ENCODE data around the gene STARD8.
"Not testable (repeated sequence)": the region's sequence is repeated elsewhere in the genome, so short reads cannot be mapped to it uniquely, and the experiment has no call there.

STARD8 gene

DNA sequence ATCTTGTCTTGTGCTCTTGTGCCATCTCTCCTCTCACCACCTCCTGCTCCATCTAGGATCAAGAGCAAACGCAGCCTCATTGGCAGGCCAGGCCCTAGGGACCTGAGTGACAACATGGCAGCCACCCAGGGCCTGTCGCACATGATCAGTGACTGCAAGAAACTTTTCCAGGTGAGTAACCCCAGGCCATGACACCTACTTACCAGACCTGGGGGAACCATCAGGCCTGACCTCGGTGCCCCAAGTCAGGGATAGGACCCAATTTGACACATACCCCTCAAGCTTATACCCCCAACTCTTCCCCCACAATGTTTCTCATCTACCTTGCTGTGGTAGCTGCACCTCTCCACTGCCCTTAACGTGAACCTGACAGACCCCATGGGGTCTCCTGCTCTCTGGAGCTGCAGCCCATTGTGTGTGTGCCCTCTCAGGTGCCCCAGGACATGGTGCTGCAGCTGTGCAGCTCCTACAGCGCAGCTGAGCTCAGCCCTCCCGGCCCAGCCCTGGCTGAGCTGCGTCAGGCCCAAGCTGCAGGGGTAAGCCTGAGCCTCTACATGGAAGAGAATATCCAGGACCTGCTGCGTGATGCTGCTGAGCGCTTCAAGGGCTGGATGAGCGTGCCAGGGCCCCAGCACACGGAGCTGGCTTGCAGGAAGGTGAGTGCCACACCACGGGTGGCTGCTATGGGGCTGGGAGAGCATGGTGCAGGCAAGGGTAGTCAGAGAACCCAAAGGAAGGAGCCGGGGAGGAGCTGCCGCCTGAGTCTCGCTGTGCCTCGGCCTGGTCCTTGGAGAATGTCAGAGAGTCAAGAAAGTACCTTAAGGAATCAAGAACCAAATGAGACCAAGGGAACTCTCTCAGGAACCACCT is 74.8 kb downstream of the STARD8 start:
- Histone ChIP-seq H3K9ac (ENCODE audit: low read depth, low read length) (no peak overlapping the region), H3K36me3 (ENCODE audit: control insufficient read depth, insufficient read depth, low read length) (no peaks in the 10 kb centered on the region), H3K9me3 (ENCODE audit: control insufficient read depth, insufficient read depth, low read length) (peaks cover 5% of the 10 kb centered on the region), H3K4me3 (ENCODE audit: low read depth, low read length) (no peak overlapping the region), H3K4me1 (ENCODE audit: control insufficient read depth, insufficient read depth, low read length) (no peaks in the 10 kb centered on the region), H3K27me3 (ENCODE audit: control insufficient read depth, insufficient read depth, low read length) (no peaks in the 10 kb centered on the region)

DNA sequence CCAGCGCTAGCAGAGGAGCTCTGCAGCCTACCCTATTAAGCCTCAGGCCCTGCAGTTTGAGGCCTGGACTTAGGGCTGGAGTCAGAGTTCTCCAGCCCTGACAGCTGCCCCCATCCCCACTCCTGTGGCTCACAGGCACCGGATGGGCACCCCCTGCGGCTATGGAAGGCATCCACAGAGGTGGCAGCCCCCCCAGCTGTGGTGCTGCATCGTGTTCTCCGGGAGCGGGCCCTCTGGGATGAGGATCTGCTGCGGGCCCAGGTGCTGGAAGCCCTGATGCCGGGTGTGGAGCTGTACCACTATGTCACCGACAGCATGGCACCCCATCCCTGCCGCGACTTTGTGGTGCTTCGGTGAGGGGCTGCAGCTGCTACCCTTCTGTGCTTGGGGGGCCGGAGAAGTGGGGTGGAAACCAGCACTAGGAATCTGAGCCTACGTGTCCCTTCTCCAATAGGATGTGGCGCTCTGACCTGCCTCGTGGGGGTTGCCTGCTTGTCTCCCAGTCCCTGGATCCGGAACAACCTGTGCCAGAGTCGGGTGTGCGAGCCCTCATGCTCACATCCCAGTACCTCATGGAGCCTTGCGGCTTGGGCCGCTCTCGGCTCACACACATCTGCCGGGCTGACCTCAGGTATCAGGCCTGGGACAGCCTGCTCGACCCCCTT is 76.2 kb downstream of the STARD8 start:
- Histone ChIP-seq H3K9ac (ENCODE audit: low read depth, low read length) (no peak overlapping the region), H3K4me1 (ENCODE audit: control insufficient read depth, insufficient read depth, low read length) (no peaks in the 10 kb centered on the region), H3K9me3 (ENCODE audit: control insufficient read depth, insufficient read depth, low read length) (peaks cover 5% of the 10 kb centered on the region), H3K4me3 (ENCODE audit: low read depth, low read length) (no peak overlapping the region), H3K36me3 (ENCODE audit: control insufficient read depth, insufficient read depth, low read length) (no peaks in the 10 kb centered on the region), H3K27me3 (ENCODE audit: control insufficient read depth, insufficient read depth, low read length) (no peaks in the 10 kb centered on the region)

GRCh38 chrX:68724531-68725020 is 77.1 kb downstream of the STARD8 start:
- Histone ChIP-seq H3K9ac (ENCODE audit: low read depth, low read length) (no peak overlapping the region), H3K4me3 (ENCODE audit: low read depth, low read length) (no peak overlapping the region), H3K27me3 (ENCODE audit: control insufficient read depth, insufficient read depth, low read length) (no peaks in the 10 kb centered on the region), H3K4me1 (ENCODE audit: control insufficient read depth, insufficient read depth, low read length) (no peaks in the 10 kb centered on the region), H3K36me3 (ENCODE audit: control insufficient read depth, insufficient read depth, low read length) (no peaks in the 10 kb centered on the region), H3K9me3 (ENCODE audit: control insufficient read depth, insufficient read depth, low read length) (peaks cover 5% of the 10 kb centered on the region)

GRCh38 chrX:68725756-68726365 is 78.4 kb downstream of the STARD8 start:
- peaks cover 5% of the 10 kb centered on the region for H3K9me3 ChIP-seq (ENCODE audit: control insufficient read depth, insufficient read depth, low read length)
- no peaks in the 10 kb centered on the region for H3K36me3 ChIP-seq (ENCODE audit: control insufficient read depth, insufficient read depth, low read length)

GRCh38 chrX:68726366-68726765 is 78.9 kb downstream of the STARD8 start:
- H3K9ac ChIP-seq (ENCODE audit: low read depth, low read length): no peak overlapping the region
- H3K27me3 ChIP-seq (ENCODE audit: control insufficient read depth, insufficient read depth, low read length): no peaks in the 10 kb centered on the region
- H3K9me3 ChIP-seq (ENCODE audit: control insufficient read depth, insufficient read depth, low read length): peaks cover 5% of the 10 kb centered on the region
- no peaks in the 10 kb centered on the region for H3K4me1 ChIP-seq (ENCODE audit: control insufficient read depth, insufficient read depth, low read length)
- no peaks in the 10 kb centered on the region for H3K36me3 ChIP-seq (ENCODE audit: control insufficient read depth, insufficient read depth, low read length)
- no peak overlapping the region for H3K4me3 ChIP-seq (ENCODE audit: low read depth, low read length)

More at GRCh38 chrX:68725756-68726365, 78.4 kb downstream of the STARD8 start:
- no peaks in the 10 kb centered on the region for H3K4me1 ChIP-seq (ENCODE audit: control insufficient read depth, insufficient read depth, low read length)
- no peak overlapping the region for H3K4me3 ChIP-seq (ENCODE audit: low read depth, low read length)
- no peak overlapping the region for H3K9ac ChIP-seq (ENCODE audit: low read depth, low read length)
- H3K27me3 ChIP-seq (ENCODE audit: control insufficient read depth, insufficient read depth, low read length): no peaks in the 10 kb centered on the region

- no peak overlapping the region for H3K4me3 ChIP-seq (ENCODE audit: low read depth, low read length)
- peaks cover 5% of the 10 kb centered on the region for H3K9me3 ChIP-seq (ENCODE audit: control insufficient read depth, insufficient read depth, low read length)
- no peaks in the 10 kb centered on the region for H3K27me3 ChIP-seq (ENCODE audit: control insufficient read depth, insufficient read depth, low read length)
- no peaks in the 10 kb centered on the region for H3K36me3 ChIP-seq (ENCODE audit: control insufficient read depth, insufficient read depth, low read length)
- no peaks in the 10 kb centered on the region for H3K4me1 ChIP-seq (ENCODE audit: control insufficient read depth, insufficient read depth, low read length)
- no peak overlapping the region for H3K9ac ChIP-seq (ENCODE audit: low read depth, low read length)
These were observed 80.2 kb downstream of the STARD8 start for GRCh38 chrX:68727696-68728095.

DNA sequence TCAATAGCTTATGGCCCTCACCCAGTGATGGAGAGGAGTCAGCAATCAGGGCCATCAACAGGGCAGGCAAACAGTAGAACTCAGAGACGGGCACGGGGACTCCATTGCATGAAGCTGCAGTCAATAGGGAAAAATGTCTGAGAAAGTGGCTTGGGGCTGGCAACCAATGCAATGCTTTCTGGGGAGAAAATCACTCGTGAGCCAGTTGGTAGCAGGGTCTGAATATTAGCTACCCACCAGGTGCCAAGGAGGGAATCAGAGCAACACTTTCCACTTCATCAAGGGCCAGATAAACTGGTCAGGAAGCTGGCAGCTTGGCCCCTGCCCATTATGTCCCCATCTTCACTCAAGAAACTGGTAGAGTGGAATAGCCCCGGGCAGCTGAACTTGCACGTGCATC is 80.7 kb downstream of the STARD8 start:
- Histone ChIP-seq H3K9me3 (ENCODE audit: control insufficient read depth, insufficient read depth, low read length) (peaks cover 5% of the 10 kb centered on the region), H3K27me3 (ENCODE audit: control insufficient read depth, insufficient read depth, low read length) (no peaks in the 10 kb centered on the region), H3K36me3 (ENCODE audit: control insufficient read depth, insufficient read depth, low read length) (no peaks in the 10 kb centered on the region), H3K4me1 (ENCODE audit: control insufficient read depth, insufficient read depth, low read length) (no peaks in the 10 kb centered on the region), H3K4me3 (ENCODE audit: low read depth, low read length) (no peak overlapping the region), H3K9ac (ENCODE audit: low read depth, low read length) (no peak overlapping the region)

DNA sequence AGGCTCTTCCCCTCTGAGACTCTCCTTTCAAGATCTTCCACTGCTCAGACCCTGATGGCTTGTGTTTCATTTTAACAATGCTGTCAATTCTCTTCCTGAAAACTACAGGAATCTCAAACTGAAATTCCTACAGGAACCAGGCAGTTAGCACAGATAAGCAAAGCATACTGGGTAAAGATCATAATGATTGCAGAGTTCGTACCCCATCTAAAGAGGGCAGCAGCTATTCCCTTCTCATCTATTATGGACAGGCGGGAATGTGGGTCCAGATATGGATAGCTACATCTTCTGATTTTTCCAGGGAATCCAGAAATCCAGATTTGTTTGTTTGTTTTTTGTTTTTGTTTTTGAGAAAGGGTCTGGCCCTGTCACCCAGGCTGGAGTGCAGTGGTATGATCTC is 83.8 kb downstream of the STARD8 start:
- H3K36me3 ChIP-seq (ENCODE audit: control insufficient read depth, insufficient read depth, low read length): no peaks in the 10 kb centered on the region
- H3K4me3 ChIP-seq (ENCODE audit: low read depth, low read length): no peak overlapping the region
- H3K27me3 ChIP-seq (ENCODE audit: control insufficient read depth, insufficient read depth, low read length): no peaks in the 10 kb centered on the region
- H3K9me3 ChIP-seq (ENCODE audit: control insufficient read depth, insufficient read depth, low read length): peaks cover 5% of the 10 kb centered on the region
- no peaks in the 10 kb centered on the region for H3K4me1 ChIP-seq (ENCODE audit: control insufficient read depth, insufficient read depth, low read length)
- no peak overlapping the region for H3K9ac ChIP-seq (ENCODE audit: low read depth, low read length)

DNA sequence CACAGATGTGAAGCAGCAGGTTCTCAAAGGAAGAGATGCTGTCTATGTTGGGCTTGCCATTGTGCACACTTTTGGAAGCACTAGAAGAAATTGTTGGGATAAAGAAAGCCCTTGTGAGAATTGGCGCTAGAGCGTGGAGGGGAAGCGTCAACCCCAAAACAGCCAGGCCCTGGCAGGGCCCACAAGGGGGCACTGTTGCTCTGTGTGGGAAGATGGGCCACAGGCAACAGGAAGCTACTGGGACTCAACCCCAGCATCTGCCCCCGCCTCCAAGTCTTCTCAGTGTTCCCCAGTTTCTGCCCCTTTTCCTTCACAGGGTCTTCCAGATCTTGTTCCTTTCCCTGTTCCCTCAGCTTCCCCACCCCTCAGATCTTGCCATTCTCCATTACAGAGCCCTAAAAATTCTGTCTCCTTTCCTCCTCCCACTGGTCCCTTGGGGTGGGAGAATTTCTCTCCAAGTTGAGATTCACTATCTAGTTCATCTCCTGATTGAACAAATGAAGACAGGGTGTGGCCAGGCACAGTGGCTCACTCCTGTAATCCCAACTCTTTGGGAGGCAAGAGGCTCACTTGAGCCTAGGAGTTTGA is 85.5 kb downstream of the STARD8 start:
- no peaks in the 10 kb centered on the region for H3K36me3 ChIP-seq (ENCODE audit: control insufficient read depth, insufficient read depth, low read length)
- no peaks in the 10 kb centered on the region for H3K4me1 ChIP-seq (ENCODE audit: control insufficient read depth, insufficient read depth, low read length)

GRCh38 chrX:68735266-68735665 is 87.8 kb downstream of the STARD8 start:
- no peaks in the 10 kb centered on the region for H3K27me3 ChIP-seq (ENCODE audit: control insufficient read depth, insufficient read depth, low read length)
- no peaks in the 10 kb centered on the region for H3K36me3 ChIP-seq (ENCODE audit: control insufficient read depth, insufficient read depth, low read length)
- H3K9ac ChIP-seq (ENCODE audit: low read depth, low read length): no peak overlapping the region
- H3K4me1 ChIP-seq (ENCODE audit: control insufficient read depth, insufficient read depth, low read length): no peaks in the 10 kb centered on the region
- H3K4me3 ChIP-seq (ENCODE audit: low read depth, low read length): no peak overlapping the region
- no peaks in the 10 kb centered on the region for H3K9me3 ChIP-seq (ENCODE audit: control insufficient read depth, insufficient read depth, low read length)

More for the DNA sequence above, 85.5 kb downstream of the STARD8 start:
- no peaks in the 10 kb centered on the region for H3K9me3 ChIP-seq (ENCODE audit: control insufficient read depth, insufficient read depth, low read length)
- H3K27me3 ChIP-seq (ENCODE audit: control insufficient read depth, insufficient read depth, low read length): no peaks in the 10 kb centered on the region
- H3K4me3 ChIP-seq (ENCODE audit: low read depth, low read length): no peak overlapping the region
- H3K9ac ChIP-seq (ENCODE audit: low read depth, low read length): no peak overlapping the region

- not testable (repeated sequence) for H3K4me1 ChIP-seq (ENCODE audit: control insufficient read depth, insufficient read depth, low read length); H3K9me3 ChIP-seq (ENCODE audit: control insufficient read depth, insufficient read depth, low read length); H3K4me3 ChIP-seq (ENCODE audit: low read depth, low read length); H3K9ac ChIP-seq (ENCODE audit: low read depth, low read length); H3K36me3 ChIP-seq (ENCODE audit: control insufficient read depth, insufficient read depth, low read length); H3K27me3 ChIP-seq (ENCODE audit: control insufficient read depth, insufficient read depth, low read length)
These were observed 94.4 kb downstream of the STARD8 start for GRCh38 chrX:68741864-68742263.

Measured in iPS-15b (cell line).